MM.1S (cell line): ENCODE measurements around the gene AASS.

Experiments
- EZH2 ChIP-seq: fragments of 300-600 bp; sonication (generic); optimal IDR thresholded peaks from 2 replicates; pipeline ENCODE3; 2017; ENCODE audit warnings: low read depth, mild to moderate bottlenecking, antibody characterized with exemption, low read length, mixed read lengths
- TF ChIP-seq, protein P1 (sequence below): fragments of 300-600 bp; sonication (generic); IDR thresholded peaks from 2 replicates; pipeline ENCODE4 v1.5.1; 2016; ENCODE audit warnings: antibody characterized with exemption, low read length, mixed read lengths

DNA sequence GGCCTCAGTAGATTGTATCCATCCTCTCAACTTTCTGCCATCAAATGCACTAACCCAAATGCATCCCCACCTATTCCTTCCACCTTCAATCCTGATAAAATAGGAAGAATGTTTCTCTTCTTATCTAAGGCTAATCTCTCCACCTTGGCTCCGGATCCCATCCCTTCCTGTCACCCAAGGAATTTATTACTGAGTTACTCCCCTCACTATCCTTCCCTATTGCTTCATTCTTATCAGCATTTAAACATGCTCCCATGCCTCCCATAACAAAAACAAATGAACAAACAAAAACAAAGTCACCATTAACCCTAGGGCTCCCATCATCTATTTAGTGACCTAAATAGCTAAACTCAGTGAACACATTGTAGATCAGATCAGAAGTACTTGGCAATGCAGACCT, 25.3 kb downstream of the AASS start:
- TF ChIP-seq, protein P1, sequence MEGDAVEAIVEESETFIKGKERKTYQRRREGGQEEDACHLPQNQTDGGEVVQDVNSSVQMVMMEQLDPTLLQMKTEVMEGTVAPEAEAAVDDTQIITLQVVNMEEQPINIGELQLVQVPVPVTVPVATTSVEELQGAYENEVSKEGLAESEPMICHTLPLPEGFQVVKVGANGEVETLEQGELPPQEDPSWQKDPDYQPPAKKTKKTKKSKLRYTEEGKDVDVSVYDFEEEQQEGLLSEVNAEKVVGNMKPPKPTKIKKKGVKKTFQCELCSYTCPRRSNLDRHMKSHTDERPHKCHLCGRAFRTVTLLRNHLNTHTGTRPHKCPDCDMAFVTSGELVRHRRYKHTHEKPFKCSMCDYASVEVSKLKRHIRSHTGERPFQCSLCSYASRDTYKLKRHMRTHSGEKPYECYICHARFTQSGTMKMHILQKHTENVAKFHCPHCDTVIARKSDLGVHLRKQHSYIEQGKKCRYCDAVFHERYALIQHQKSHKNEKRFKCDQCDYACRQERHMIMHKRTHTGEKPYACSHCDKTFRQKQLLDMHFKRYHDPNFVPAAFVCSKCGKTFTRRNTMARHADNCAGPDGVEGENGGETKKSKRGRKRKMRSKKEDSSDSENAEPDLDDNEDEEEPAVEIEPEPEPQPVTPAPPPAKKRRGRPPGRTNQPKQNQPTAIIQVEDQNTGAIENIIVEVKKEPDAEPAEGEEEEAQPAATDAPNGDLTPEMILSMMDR, result no peak
- TF ChIP-seq EZH2, result no peak
